HG03097 (cell line): Measurements from ENCODE around the gene MYL3.

Experiments used
- ATAC-seq: cut with Tn5 transposase; IDR thresholded peaks from one replicate; pipeline ENCODE4 v1.9.1; 2021; ENCODE audit not compliant: unreplicated experiment, low FRiP score

The MYL3 gene

GRCh38 chr3:46884427-46884826 is 21.2 kb upstream of the MYL3 start:
- ATAC-seq = no peak

- ATAC-seq = no peak
Observed at GRCh38 chr3:46883830-46884185, 20.6 kb upstream of the MYL3 start.

GRCh38 chr3:46883054-46883829 is 20.0 kb upstream of the MYL3 start:
- ATAC-seq = no peak

- no peak for ATAC-seq
Observed at GRCh38 chr3:46882377-46883053, 19.3 kb upstream of the MYL3 start.

- ATAC-seq = no peak
Observed at GRCh38 chr3:46881596-46882376, 18.5 kb upstream of the MYL3 start.

GRCh38 chr3:46880884-46881595 is 17.8 kb upstream of the MYL3 start:
- ATAC-seq = no peak

GRCh38 chr3:46878781-46879436 is 15.7 kb upstream of the MYL3 start:
- ATAC-seq = peak; percentile 53

GRCh38 chr3:46877406-46878125 is 14.3 kb upstream of the MYL3 start, which contains the start of gene PTH1R:
Gene PTH1R (plus strand): TSS chr3:46877721. CDS start chr3:46883560, 5,839 bp downstream.
- no peak for ATAC-seq

GRCh38 chr3:46876313-46877300 is 13.4 kb upstream of the MYL3 start:
- no peak for ATAC-seq

GRCh38 chr3:46875560-46875959 is 12.3 kb upstream of the MYL3 start:
- no peak for ATAC-seq

- ATAC-seq = no peak
Observed at GRCh38 chr3:46874430-46874829, 11.2 kb upstream of the MYL3 start.

- no peak for ATAC-seq
Observed at GRCh38 chr3:46873521-46873920, 10.3 kb upstream of the MYL3 start.

GRCh38 chr3:46871222-46871621 is 8.0 kb upstream of the MYL3 start:
- ATAC-seq = no peak

- ATAC-seq = no peak
Observed at GRCh38 chr3:46870651-46871050, 7.4 kb upstream of the MYL3 start.

- ATAC-seq = no peak
Observed at GRCh38 chr3:46869440-46869839, 6.2 kb upstream of the MYL3 start.

GRCh38 chr3:46868948-46869347 is 5.7 kb upstream of the MYL3 start:
- ATAC-seq = no peak

- ATAC-seq = no peak
Observed at GRCh38 chr3:46868287-46868686, 5.0 kb upstream of the MYL3 start.

GRCh38 chr3:46867550-46867898 is 4.3 kb upstream of the MYL3 start:
- ATAC-seq = no peak
